ENCODE data around the gene ALDH3B1. TPM values are rescaled to one million over a fixed set of nuclear protein-coding genes. Genes with fewer than 3 reads are reported as not detected.

Gene ALDH3B1
- total RNA-seq, 1 donor from 2014 or later = 1.3 TPM

DNA sequence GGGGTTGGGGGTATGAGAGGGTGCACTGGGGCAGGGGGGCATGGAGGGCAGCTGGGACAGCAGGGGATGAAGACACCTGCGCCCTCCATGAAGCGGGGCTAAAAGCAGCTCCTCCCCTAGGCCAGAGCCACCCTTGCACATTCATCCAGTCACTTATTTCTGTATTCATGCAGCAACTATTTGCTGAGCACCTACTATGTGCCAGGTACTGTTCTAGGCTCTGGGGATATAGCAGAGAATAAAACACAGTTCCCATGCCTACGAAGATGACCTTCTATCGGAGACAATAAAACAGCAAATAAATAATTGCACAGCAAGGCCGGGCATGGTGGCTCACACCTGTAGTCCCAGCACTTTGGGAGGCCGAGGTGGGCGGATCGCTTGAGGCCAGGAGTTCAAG, 5.3 kb downstream of the ALDH3B1 start:
- H3K9me3 Mint-ChIP-seq (ENCODE audit: unreplicated experiment) = no peaks in the 10 kb centered on the region
- H3K27ac ChIP-seq (ENCODE audit: low read depth, low read length) = no peak overlapping the region
- H3K36me3 Mint-ChIP-seq (ENCODE audit: low read depth, unreplicated experiment) = peaks cover 2% of the 10 kb centered on the region
- H3K9me3 ChIP-seq (ENCODE audit: insufficient read depth, low read depth, low read length) = no peaks in the 10 kb centered on the region
- H2AFZ ChIP-seq (ENCODE audit: low read depth, low read length) = no peak overlapping the region
- H3K4me3 Mint-ChIP-seq (ENCODE audit: unreplicated experiment) = no peak overlapping the region
- peaks cover 16% of the 10 kb centered on the region for H3K79me2 ChIP-seq (ENCODE audit: insufficient read depth, low read length)
- no peak overlapping the region for H3K4me2 ChIP-seq (ENCODE audit: low read length)
- no peaks in the 10 kb centered on the region for H3K36me3 ChIP-seq (ENCODE audit: insufficient read depth, low read length)
- H3K9ac ChIP-seq (ENCODE audit: low read length) = no peak overlapping the region
- DNase-seq (ENCODE audit: low read depth) = no peak
- no peak overlapping the region for H3K4me3 ChIP-seq (ENCODE audit: insufficient read depth, low read depth, low read length)
- H3K4me1 ChIP-seq (ENCODE audit: insufficient read depth, low read length) = peaks cover 43% of the 10 kb centered on the region
- no peak overlapping the region for H3K27ac Mint-ChIP-seq (ENCODE audit: unreplicated experiment)
- TF ChIP-seq CTCF (IDR thresholded peaks at IDR 0.05; ENCODE audit: insufficient read depth, low read depth, low read length) (no peak), EZH2 (IDR thresholded peaks at IDR 0.05; ENCODE audit: insufficient read depth, low read length) (no peak)
- H4K20me1 ChIP-seq (ENCODE audit: insufficient read depth, low read length) = no peaks in the 10 kb centered on the region
- peaks cover 4% of the 10 kb centered on the region for H3K27me3 Mint-ChIP-seq (ENCODE audit: low read depth, unreplicated experiment)
- no peak for FAIRE-seq
- peaks cover 15% of the 10 kb centered on the region for H3K4me1 Mint-ChIP-seq (ENCODE audit: low read depth, unreplicated experiment)
- H3K27me3 ChIP-seq (ENCODE audit: insufficient read depth, low read length) = no peaks in the 10 kb centered on the region

DNA sequence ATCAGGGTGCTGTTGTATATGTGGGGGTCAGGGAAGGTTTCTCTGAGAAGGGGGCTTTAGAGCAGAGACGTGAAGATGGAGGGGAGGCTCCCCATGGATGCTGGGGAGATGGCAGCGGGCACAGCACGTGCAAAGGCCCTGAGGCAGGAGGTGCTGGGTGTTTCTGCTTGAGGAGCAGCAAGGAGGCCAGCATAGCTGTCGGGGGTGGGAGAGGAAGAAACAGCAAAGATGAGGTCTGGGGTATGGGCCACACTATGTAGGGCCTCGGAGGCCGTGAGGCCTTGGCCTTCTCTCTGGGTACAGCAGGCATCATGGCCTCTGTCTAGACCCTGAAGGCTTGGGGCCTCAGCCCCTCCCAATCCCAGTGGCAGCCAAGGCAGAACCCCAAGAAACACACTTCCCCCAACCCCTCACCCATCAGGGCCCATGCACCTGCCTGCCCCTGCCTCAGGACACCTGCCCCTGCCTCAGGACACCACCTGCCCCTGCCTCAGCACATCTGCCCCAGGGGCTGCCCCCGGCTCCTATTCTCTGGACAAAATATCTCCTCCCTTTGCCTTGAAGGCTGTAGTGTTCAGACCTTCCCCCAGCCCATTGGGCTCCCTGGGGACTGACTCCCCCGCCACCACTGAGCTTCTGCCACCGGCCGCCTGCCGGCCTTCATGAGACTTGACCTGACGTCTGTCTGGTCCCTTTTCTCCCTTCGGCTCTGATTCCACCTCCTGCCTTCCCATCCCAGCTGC, 6.2 kb downstream of the ALDH3B1 start:
- peaks cover 4% of the 10 kb centered on the region for H3K27me3 Mint-ChIP-seq (ENCODE audit: low read depth, unreplicated experiment)
- FAIRE-seq (no peak), DNase-seq (ENCODE audit: low read depth) (no peak)
- Histone ChIP-seq H3K9me3 (ENCODE audit: insufficient read depth, low read depth, low read length) (no peaks in the 10 kb centered on the region), H3K4me2 (ENCODE audit: low read length) (no peak overlapping the region), H3K4me3 (ENCODE audit: insufficient read depth, low read depth, low read length) (no peak overlapping the region), H3K9ac (ENCODE audit: low read length) (no peak overlapping the region), H2AFZ (ENCODE audit: low read depth, low read length) (no peak overlapping the region), H3K27ac (ENCODE audit: low read depth, low read length) (no peak overlapping the region), H3K36me3 (ENCODE audit: insufficient read depth, low read length) (no peaks in the 10 kb centered on the region), H3K27me3 (ENCODE audit: insufficient read depth, low read length) (no peaks in the 10 kb centered on the region), H4K20me1 (ENCODE audit: insufficient read depth, low read length) (no peaks in the 10 kb centered on the region), H3K79me2 (ENCODE audit: insufficient read depth, low read length) (peaks cover 14% of the 10 kb centered on the region), H3K4me1 (ENCODE audit: insufficient read depth, low read length) (peaks cover 34% of the 10 kb centered on the region)
- H3K4me3 Mint-ChIP-seq (ENCODE audit: unreplicated experiment) = no peak overlapping the region
- H3K27ac Mint-ChIP-seq (ENCODE audit: unreplicated experiment) = peak overlapping the region; percentile 47
- TF ChIP-seq EZH2 (IDR thresholded peaks at IDR 0.05; ENCODE audit: insufficient read depth, low read length) = no peak
- H3K4me1 Mint-ChIP-seq (ENCODE audit: low read depth, unreplicated experiment) = peaks cover 12% of the 10 kb centered on the region
- H3K36me3 Mint-ChIP-seq (ENCODE audit: low read depth, unreplicated experiment) = peaks cover 2% of the 10 kb centered on the region
- no peaks in the 10 kb centered on the region for H3K9me3 Mint-ChIP-seq (ENCODE audit: unreplicated experiment)

GRCh38 chr11:68016904-68017817, 7.0 kb downstream of the ALDH3B1 start:
- H3K4me3 ChIP-seq (ENCODE audit: insufficient read depth, low read depth, low read length) = no peak overlapping the region
- FAIRE-seq (no peak), DNase-seq (ENCODE audit: low read depth) (no peak)
- TF ChIP-seq CTCF (IDR thresholded peaks at IDR 0.05; ENCODE audit: insufficient read depth, low read depth, low read length) (no peak), EZH2 (IDR thresholded peaks at IDR 0.05; ENCODE audit: insufficient read depth, low read length) (no peak)
- H3K36me3 ChIP-seq (ENCODE audit: insufficient read depth, low read length) = no peaks in the 10 kb centered on the region
- peak overlapping the region; percentile 47 for H3K27ac Mint-ChIP-seq (ENCODE audit: unreplicated experiment)
- peaks cover 9% of the 10 kb centered on the region for H3K4me1 Mint-ChIP-seq (ENCODE audit: low read depth, unreplicated experiment)
- no peaks in the 10 kb centered on the region for H4K20me1 ChIP-seq (ENCODE audit: insufficient read depth, low read length)
- H3K27me3 Mint-ChIP-seq (ENCODE audit: low read depth, unreplicated experiment) = peaks cover 4% of the 10 kb centered on the region
- no peaks in the 10 kb centered on the region for H3K9me3 Mint-ChIP-seq (ENCODE audit: unreplicated experiment)
- no peak overlapping the region for H3K9ac ChIP-seq (ENCODE audit: low read length)
- no peak overlapping the region for H2AFZ ChIP-seq (ENCODE audit: low read depth, low read length)
- H3K79me2 ChIP-seq (ENCODE audit: insufficient read depth, low read length) = peaks cover 6% of the 10 kb centered on the region
- peaks cover 2% of the 10 kb centered on the region for H3K36me3 Mint-ChIP-seq (ENCODE audit: low read depth, unreplicated experiment)
- H3K9me3 ChIP-seq (ENCODE audit: insufficient read depth, low read depth, low read length) = no peaks in the 10 kb centered on the region
- H3K27me3 ChIP-seq (ENCODE audit: insufficient read depth, low read length) = no peaks in the 10 kb centered on the region
- H3K27ac ChIP-seq (ENCODE audit: low read depth, low read length) = no peak overlapping the region
- no peak overlapping the region for H3K4me2 ChIP-seq (ENCODE audit: low read length)
- H3K4me1 ChIP-seq (ENCODE audit: insufficient read depth, low read length) = peaks cover 28% of the 10 kb centered on the region
- no peak overlapping the region for H3K4me3 Mint-ChIP-seq (ENCODE audit: unreplicated experiment)
